Measurements from ENCODE around the gene ARHGAP24.

ARHGAP24 gene

DNA sequence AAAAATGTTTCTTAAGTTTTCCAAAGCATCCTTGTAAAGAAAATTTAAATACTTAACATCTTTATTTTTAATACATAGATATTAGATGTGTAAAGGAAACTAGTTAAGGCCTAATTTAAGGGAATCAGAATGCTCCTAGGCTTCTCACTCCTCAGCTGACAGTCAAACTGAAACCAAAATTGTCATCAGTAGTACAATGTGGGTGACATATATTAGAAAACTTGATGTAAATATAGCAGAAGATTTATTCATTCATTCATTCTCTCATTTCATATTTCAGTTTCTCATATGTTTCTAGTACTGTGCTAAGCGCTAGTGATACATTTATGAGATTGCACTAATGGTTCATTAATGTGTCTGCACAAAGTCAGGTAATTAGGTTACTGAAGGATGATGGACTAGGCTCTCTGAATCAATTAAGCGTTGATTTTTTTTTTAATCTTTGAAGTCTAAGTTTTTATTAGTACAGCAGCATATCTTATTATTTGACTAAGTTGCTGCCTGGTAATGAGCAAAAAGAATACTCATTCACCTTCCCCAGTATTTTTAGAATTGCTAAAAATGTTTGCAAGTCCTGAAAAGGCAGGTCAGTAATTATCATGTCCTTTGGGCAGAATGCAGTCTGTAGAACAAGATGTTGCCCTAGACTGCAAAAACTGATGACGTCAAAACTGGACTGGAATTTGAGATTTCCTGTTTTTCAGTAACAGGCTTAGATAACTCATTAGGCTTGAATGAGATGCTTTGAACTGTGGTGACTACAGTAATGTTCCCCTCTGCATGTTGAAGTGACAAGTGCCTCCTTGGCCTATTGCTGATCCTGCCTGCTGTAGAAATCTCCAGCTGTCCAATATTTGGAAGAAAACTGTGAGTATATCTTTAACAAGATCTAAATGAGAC lies 128.7 kb downstream of the ARHGAP24 start:
- no peak overlapping the region for H3K27ac ChIP-seq (ENCODE audit: low read depth in 2 of 2, low read length in 2 of 2)
- H3K4me1 ChIP-seq (ENCODE audit: control insufficient read depth in 2 of 2, insufficient read depth in 2 of 2, low read length in 2 of 2) = no peaks in the 10 kb centered on the region

DNA sequence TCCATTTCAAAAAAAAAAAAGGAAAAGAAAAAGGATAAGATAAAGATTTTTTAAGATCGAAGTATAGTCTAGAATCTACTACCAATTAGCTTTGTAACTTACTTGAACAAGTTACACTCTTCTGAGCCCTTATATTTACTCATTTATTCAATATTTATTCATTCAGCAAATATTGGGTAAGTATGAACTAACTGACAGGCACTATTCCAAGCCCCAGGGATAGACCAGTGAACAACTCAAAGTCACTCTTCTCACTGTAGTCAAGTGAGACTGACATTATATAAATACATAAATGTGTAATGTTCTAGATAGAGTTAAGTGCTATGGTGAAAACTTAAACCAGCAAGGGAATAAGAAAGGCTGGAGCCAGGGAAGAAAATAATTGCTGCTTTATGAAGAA lies 131.6 kb downstream of the ARHGAP24 start:
- Histone ChIP-seq H3K36me3 (ENCODE audit: control insufficient read depth in 2 of 2, insufficient read depth in 2 of 2, low read length in 2 of 2) (no peaks in the 10 kb centered on the region), H3K9ac (ENCODE audit: low read depth in 1 of 2, low read length in 2 of 2) (no peak overlapping the region), H3K27me3 (ENCODE audit: control insufficient read depth in 2 of 2, insufficient read depth in 2 of 2, low read length in 2 of 2) (no peaks in the 10 kb centered on the region), H3K27ac (ENCODE audit: low read depth in 2 of 2, low read length in 2 of 2) (no peak overlapping the region), H3K9me3 (ENCODE audit: control insufficient read depth in 2 of 2, low read length in 2 of 2) (no peaks in the 10 kb centered on the region), H3K4me3 (ENCODE audit: low read length in 2 of 2) (no peak overlapping the region), H3K4me1 (ENCODE audit: control insufficient read depth in 2 of 2, insufficient read depth in 2 of 2, low read length in 2 of 2) (no peaks in the 10 kb centered on the region)

More for the DNA sequence above, 128.7 kb downstream of the ARHGAP24 start:
- Histone ChIP-seq H3K36me3 (ENCODE audit: control insufficient read depth in 2 of 2, insufficient read depth in 2 of 2, low read length in 2 of 2) (no peaks in the 10 kb centered on the region), H3K27me3 (ENCODE audit: control insufficient read depth in 2 of 2, insufficient read depth in 2 of 2, low read length in 2 of 2) (no peaks in the 10 kb centered on the region), H3K9me3 (ENCODE audit: control insufficient read depth in 2 of 2, low read length in 2 of 2) (no peaks in the 10 kb centered on the region), H3K4me3 (ENCODE audit: low read length in 2 of 2) (no peak overlapping the region), H3K9ac (ENCODE audit: low read depth in 1 of 2, low read length in 2 of 2) (no peak overlapping the region)

DNA sequence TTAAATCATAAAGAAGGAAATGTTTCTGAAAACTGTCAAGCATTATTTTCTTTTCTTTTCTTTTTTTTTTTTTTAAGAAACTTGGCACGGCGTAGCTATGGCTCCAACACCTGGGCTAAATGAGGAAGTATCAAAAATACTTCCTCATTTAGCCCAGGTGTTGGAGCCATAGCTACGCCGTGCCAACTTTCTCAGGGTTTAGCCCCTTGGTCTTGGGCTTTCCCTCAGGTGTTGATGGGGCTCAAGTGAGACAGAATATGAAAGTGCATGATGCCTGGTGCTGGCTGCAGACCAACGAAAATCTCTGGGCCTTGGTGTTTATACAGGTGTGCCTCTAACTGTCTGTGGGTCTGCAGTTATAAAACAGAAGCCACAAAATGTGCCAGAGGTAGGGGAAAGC lies 132.7 kb downstream of the ARHGAP24 start:
- H3K9me3 ChIP-seq (ENCODE audit: control insufficient read depth in 2 of 2, low read length in 2 of 2) = no peaks in the 10 kb centered on the region
- no peaks in the 10 kb centered on the region for H3K27me3 ChIP-seq (ENCODE audit: control insufficient read depth in 2 of 2, insufficient read depth in 2 of 2, low read length in 2 of 2)
- H3K9ac ChIP-seq (ENCODE audit: low read depth in 1 of 2, low read length in 2 of 2) = no peak overlapping the region
- H3K27ac ChIP-seq (ENCODE audit: low read depth in 2 of 2, low read length in 2 of 2) = no peak overlapping the region
- H3K36me3 ChIP-seq (ENCODE audit: control insufficient read depth in 2 of 2, insufficient read depth in 2 of 2, low read length in 2 of 2) = no peaks in the 10 kb centered on the region
- H3K4me3 ChIP-seq (ENCODE audit: low read length in 2 of 2) = peak overlapping the region in 1 of 2 donors; percentile 51
- H3K4me1 ChIP-seq (ENCODE audit: control insufficient read depth in 2 of 2, insufficient read depth in 2 of 2, low read length in 2 of 2) = no peaks in the 10 kb centered on the region

DNA sequence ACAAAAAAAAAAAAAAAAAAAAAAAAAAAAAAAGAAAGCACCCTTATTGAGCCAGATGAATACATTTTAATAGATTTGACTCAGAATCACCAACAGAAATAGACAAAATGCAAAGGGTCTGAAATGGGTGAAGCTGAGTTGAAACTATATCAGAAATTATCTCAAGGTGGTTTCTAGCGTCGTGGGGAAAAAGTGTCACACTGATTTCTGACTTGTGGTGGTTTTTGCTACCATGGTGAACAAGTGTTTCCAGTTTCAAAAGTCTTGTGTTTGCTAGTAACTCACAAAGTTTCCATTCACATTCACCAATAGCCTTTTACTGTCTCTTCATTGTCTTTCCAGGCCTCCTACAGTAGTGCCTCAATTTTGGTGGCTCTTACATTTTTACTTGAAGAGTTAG lies 135.5 kb downstream of the ARHGAP24 start:
- Histone ChIP-seq H3K9ac (ENCODE audit: low read depth in 1 of 2, low read length in 2 of 2) (no peak overlapping the region), H3K27ac (ENCODE audit: low read depth in 2 of 2, low read length in 2 of 2) (no peak overlapping the region), H3K4me1 (ENCODE audit: control insufficient read depth in 2 of 2, insufficient read depth in 2 of 2, low read length in 2 of 2) (no peaks in the 10 kb centered on the region), H3K27me3 (ENCODE audit: control insufficient read depth in 2 of 2, insufficient read depth in 2 of 2, low read length in 2 of 2) (no peaks in the 10 kb centered on the region), H3K36me3 (ENCODE audit: control insufficient read depth in 2 of 2, insufficient read depth in 2 of 2, low read length in 2 of 2) (no peaks in the 10 kb centered on the region), H3K4me3 (ENCODE audit: low read length in 2 of 2) (no peak overlapping the region), H3K9me3 (ENCODE audit: control insufficient read depth in 2 of 2, low read length in 2 of 2) (no peaks in the 10 kb centered on the region)

- no peak overlapping the region for H3K27ac ChIP-seq (ENCODE audit: low read depth in 2 of 2, low read length in 2 of 2)
- H3K27me3 ChIP-seq (ENCODE audit: control insufficient read depth in 2 of 2, insufficient read depth in 2 of 2, low read length in 2 of 2) = no peaks in the 10 kb centered on the region
- H3K36me3 ChIP-seq (ENCODE audit: control insufficient read depth in 2 of 2, insufficient read depth in 2 of 2, low read length in 2 of 2) = no peaks in the 10 kb centered on the region
- no peak overlapping the region for H3K9ac ChIP-seq (ENCODE audit: low read depth in 1 of 2, low read length in 2 of 2)
- H3K9me3 ChIP-seq (ENCODE audit: control insufficient read depth in 2 of 2, low read length in 2 of 2) = no peaks in the 10 kb centered on the region
- H3K4me3 ChIP-seq (ENCODE audit: low read length in 2 of 2) = no peak overlapping the region
- no peaks in the 10 kb centered on the region for H3K4me1 ChIP-seq (ENCODE audit: control insufficient read depth in 2 of 2, insufficient read depth in 2 of 2, low read length in 2 of 2)
These were observed 136.7 kb downstream of the ARHGAP24 start for GRCh38 chr4:85611661-85612060.

- Histone ChIP-seq H3K36me3 (ENCODE audit: control insufficient read depth in 2 of 2, insufficient read depth in 2 of 2, low read length in 2 of 2) (no peaks in the 10 kb centered on the region), H3K27ac (ENCODE audit: low read depth in 2 of 2, low read length in 2 of 2) (no peak overlapping the region), H3K4me1 (ENCODE audit: control insufficient read depth in 2 of 2, insufficient read depth in 2 of 2, low read length in 2 of 2) (no peaks in the 10 kb centered on the region), H3K4me3 (ENCODE audit: low read length in 2 of 2) (no peak overlapping the region), H3K9ac (ENCODE audit: low read depth in 1 of 2, low read length in 2 of 2) (no peak overlapping the region), H3K27me3 (ENCODE audit: control insufficient read depth in 2 of 2, insufficient read depth in 2 of 2, low read length in 2 of 2) (no peaks in the 10 kb centered on the region), H3K9me3 (ENCODE audit: control insufficient read depth in 2 of 2, low read length in 2 of 2) (no peaks in the 10 kb centered on the region)
These were observed 139.0 kb downstream of the ARHGAP24 start for GRCh38 chr4:85613901-85614300.

DNA sequence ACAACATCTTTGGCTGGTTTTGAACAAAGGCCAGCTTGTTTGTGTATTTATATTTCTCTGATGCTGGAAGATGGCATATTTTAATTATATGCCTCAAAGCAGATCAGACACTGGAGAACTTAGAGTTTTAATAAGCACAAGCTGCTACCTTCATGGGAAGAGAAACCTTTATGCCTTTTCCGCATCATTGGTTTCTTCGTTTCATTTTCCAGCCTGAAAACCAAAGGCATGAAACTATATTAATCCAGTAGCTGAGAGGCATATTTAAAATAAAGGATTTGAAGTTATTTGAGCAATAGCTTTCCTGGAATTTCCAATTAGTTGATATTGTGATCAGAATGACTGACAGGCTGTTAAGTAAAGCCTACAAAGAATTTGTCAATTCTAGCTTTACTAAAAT lies 141.0 kb downstream of the ARHGAP24 start:
- Histone ChIP-seq H3K4me3 (ENCODE audit: low read length in 2 of 2) (no peak overlapping the region), H3K27me3 (ENCODE audit: control insufficient read depth in 2 of 2, insufficient read depth in 2 of 2, low read length in 2 of 2) (no peaks in the 10 kb centered on the region), H3K27ac (ENCODE audit: low read depth in 2 of 2, low read length in 2 of 2) (no peak overlapping the region), H3K9ac (ENCODE audit: low read depth in 1 of 2, low read length in 2 of 2) (no peak overlapping the region), H3K9me3 (ENCODE audit: control insufficient read depth in 2 of 2, low read length in 2 of 2) (no peaks in the 10 kb centered on the region), H3K4me1 (ENCODE audit: control insufficient read depth in 2 of 2, insufficient read depth in 2 of 2, low read length in 2 of 2) (no peaks in the 10 kb centered on the region), H3K36me3 (ENCODE audit: control insufficient read depth in 2 of 2, insufficient read depth in 2 of 2, low read length in 2 of 2) (no peaks in the 10 kb centered on the region)

GRCh38 chr4:85617202-85617601 lies 142.3 kb downstream of the ARHGAP24 start:
- Histone ChIP-seq H3K9me3 (ENCODE audit: control insufficient read depth in 2 of 2, low read length in 2 of 2) (no peaks in the 10 kb centered on the region), H3K36me3 (ENCODE audit: control insufficient read depth in 2 of 2, insufficient read depth in 2 of 2, low read length in 2 of 2) (no peaks in the 10 kb centered on the region), H3K9ac (ENCODE audit: low read depth in 1 of 2, low read length in 2 of 2) (no peak overlapping the region)

GRCh38 chr4:85632981-85633380 lies 158.0 kb downstream of the ARHGAP24 start:
- Histone ChIP-seq H3K36me3 (ENCODE audit: control insufficient read depth in 2 of 2, insufficient read depth in 2 of 2, low read length in 2 of 2) (no peaks in the 10 kb centered on the region), H3K27me3 (ENCODE audit: control insufficient read depth in 2 of 2, insufficient read depth in 2 of 2, low read length in 2 of 2) (no peaks in the 10 kb centered on the region), H3K9ac (ENCODE audit: low read depth in 1 of 2, low read length in 2 of 2) (no peak overlapping the region), H3K27ac (ENCODE audit: low read depth in 2 of 2, low read length in 2 of 2) (no peak overlapping the region), H3K4me1 (ENCODE audit: control insufficient read depth in 2 of 2, insufficient read depth in 2 of 2, low read length in 2 of 2) (no peaks in the 10 kb centered on the region), H3K4me3 (ENCODE audit: low read length in 2 of 2) (no peak overlapping the region), H3K9me3 (ENCODE audit: control insufficient read depth in 2 of 2, low read length in 2 of 2) (no peaks in the 10 kb centered on the region)

More at GRCh38 chr4:85617202-85617601, 142.3 kb downstream of the ARHGAP24 start:
- Histone ChIP-seq H3K27me3 (ENCODE audit: control insufficient read depth in 2 of 2, insufficient read depth in 2 of 2, low read length in 2 of 2) (no peaks in the 10 kb centered on the region), H3K27ac (ENCODE audit: low read depth in 2 of 2, low read length in 2 of 2) (no peak overlapping the region), H3K4me1 (ENCODE audit: control insufficient read depth in 2 of 2, insufficient read depth in 2 of 2, low read length in 2 of 2) (no peaks in the 10 kb centered on the region), H3K4me3 (ENCODE audit: low read length in 2 of 2) (no peak overlapping the region)

DNA sequence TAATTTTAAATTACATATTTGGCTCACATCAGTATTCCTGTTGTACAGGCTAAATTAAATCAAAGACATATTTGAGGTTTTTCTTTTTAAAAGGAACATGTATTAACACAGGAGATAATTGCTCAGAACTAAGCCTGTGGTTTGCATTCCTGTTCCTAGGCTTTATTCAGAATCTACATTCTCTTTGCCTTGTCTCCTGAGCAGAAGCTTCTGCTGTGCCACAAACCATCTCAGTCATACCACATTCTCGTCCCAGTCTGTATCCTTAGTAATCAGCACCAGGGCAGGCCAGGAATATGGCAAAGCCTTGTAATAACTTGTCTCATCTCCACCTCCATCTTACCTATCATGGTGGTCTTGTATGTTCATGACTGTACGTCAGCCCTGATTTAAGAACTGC lies 162.8 kb downstream of the ARHGAP24 start:
- no peaks in the 10 kb centered on the region for H3K4me1 ChIP-seq (ENCODE audit: control insufficient read depth in 2 of 2, insufficient read depth in 2 of 2, low read length in 2 of 2)
- H3K27ac ChIP-seq (ENCODE audit: low read depth in 2 of 2, low read length in 2 of 2) = no peak overlapping the region
- no peak overlapping the region for H3K9ac ChIP-seq (ENCODE audit: low read depth in 1 of 2, low read length in 2 of 2)
- no peaks in the 10 kb centered on the region for H3K9me3 ChIP-seq (ENCODE audit: control insufficient read depth in 2 of 2, low read length in 2 of 2)
- no peak overlapping the region for H3K4me3 ChIP-seq (ENCODE audit: low read length in 2 of 2)
- no peaks in the 10 kb centered on the region for H3K27me3 ChIP-seq (ENCODE audit: control insufficient read depth in 2 of 2, insufficient read depth in 2 of 2, low read length in 2 of 2)
- H3K36me3 ChIP-seq (ENCODE audit: control insufficient read depth in 2 of 2, insufficient read depth in 2 of 2, low read length in 2 of 2) = no peaks in the 10 kb centered on the region

Measured in mucosa of rectum (tissue), 2 donors.